ENCODE results near the gene PPP1R3F.

DNA sequence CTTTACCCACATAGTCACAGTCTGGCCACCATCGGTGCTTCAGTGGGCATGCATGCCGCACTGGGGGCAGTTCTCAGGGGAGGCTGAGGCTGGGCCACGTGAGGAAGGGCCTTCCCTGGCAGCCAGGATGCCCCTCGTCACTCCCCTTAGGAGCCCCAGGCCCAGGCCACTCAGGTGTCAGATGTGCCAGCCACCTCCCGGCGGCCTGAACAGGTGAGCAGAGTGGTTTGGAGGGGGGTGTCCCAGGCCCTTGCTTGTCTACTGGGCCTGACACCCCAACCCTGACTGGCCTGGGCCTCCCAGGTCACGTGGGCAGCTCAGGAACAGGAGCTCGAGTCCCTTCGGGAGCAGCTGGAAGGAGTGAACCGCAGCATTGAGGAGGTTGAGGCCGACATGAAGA is 22.2 kb upstream of the PPP1R3F start:
- TF ChIP-seq, protein P1, sequence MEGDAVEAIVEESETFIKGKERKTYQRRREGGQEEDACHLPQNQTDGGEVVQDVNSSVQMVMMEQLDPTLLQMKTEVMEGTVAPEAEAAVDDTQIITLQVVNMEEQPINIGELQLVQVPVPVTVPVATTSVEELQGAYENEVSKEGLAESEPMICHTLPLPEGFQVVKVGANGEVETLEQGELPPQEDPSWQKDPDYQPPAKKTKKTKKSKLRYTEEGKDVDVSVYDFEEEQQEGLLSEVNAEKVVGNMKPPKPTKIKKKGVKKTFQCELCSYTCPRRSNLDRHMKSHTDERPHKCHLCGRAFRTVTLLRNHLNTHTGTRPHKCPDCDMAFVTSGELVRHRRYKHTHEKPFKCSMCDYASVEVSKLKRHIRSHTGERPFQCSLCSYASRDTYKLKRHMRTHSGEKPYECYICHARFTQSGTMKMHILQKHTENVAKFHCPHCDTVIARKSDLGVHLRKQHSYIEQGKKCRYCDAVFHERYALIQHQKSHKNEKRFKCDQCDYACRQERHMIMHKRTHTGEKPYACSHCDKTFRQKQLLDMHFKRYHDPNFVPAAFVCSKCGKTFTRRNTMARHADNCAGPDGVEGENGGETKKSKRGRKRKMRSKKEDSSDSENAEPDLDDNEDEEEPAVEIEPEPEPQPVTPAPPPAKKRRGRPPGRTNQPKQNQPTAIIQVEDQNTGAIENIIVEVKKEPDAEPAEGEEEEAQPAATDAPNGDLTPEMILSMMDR (IDR thresholded peaks at IDR 0.05) = no peak
- TF ChIP-seq POLR2A (IDR thresholded peaks at IDR 0.05) = no peak

All from transverse colon (tissue), 3 donors.